ENCODE data around the gene HPGDS. TPM values are rescaled to one million over a fixed set of nuclear protein-coding genes. Genes with fewer than 3 reads are reported as not detected.

Gene HPGDS
- total RNA-seq, 1 donor from 2014 or later, result not detected

- Histone ChIP-seq H3K4me3 (ENCODE audit: low read depth, low read length) (no peak overlapping the region), H3K36me3 (ENCODE audit: control insufficient read depth, insufficient read depth, low read length) (no peaks in the 10 kb centered on the region), H3K27me3 (ENCODE audit: control insufficient read depth, insufficient read depth, low read length) (no peaks in the 10 kb centered on the region)
- FAIRE-seq (no peak), DNase-seq (ENCODE audit: low read depth) (no peak)
- TF ChIP-seq CTCF (IDR thresholded peaks at IDR 0.05; ENCODE audit: insufficient read depth, low read length, severe bottlenecking), result no peak
Measured at GRCh38 chr4:94346541-94346940, 3.9 kb upstream of the HPGDS start.

- no peak for TF ChIP-seq CTCF (IDR thresholded peaks at IDR 0.05; ENCODE audit: insufficient read depth, low read length, severe bottlenecking)
- DNase-seq (ENCODE audit: low read depth) (no peak), FAIRE-seq (no peak)
- H3K36me3 ChIP-seq (ENCODE audit: control insufficient read depth, insufficient read depth, low read length), result no peaks in the 10 kb centered on the region
- H3K27me3 ChIP-seq (ENCODE audit: control insufficient read depth, insufficient read depth, low read length), result no peaks in the 10 kb centered on the region
- H3K4me3 ChIP-seq (ENCODE audit: low read depth, low read length), result no peak overlapping the region
Measured at GRCh38 chr4:94345969-94346368, 3.3 kb upstream of the HPGDS start.

GRCh38 chr4:94345266-94345665, 2.6 kb upstream of the HPGDS start:
- Histone ChIP-seq H3K4me3 (ENCODE audit: low read depth, low read length) (no peak overlapping the region), H3K36me3 (ENCODE audit: control insufficient read depth, insufficient read depth, low read length) (no peaks in the 10 kb centered on the region), H3K27me3 (ENCODE audit: control insufficient read depth, insufficient read depth, low read length) (no peaks in the 10 kb centered on the region)
- FAIRE-seq (no peak), DNase-seq (ENCODE audit: low read depth) (no peak)
- TF ChIP-seq CTCF (IDR thresholded peaks at IDR 0.05; ENCODE audit: insufficient read depth, low read length, severe bottlenecking), result no peak

GRCh38 chr4:94344457-94344856, 1.8 kb upstream of the HPGDS start:
- Histone ChIP-seq H3K4me3 (ENCODE audit: low read depth, low read length) (no peak overlapping the region), H3K36me3 (ENCODE audit: control insufficient read depth, insufficient read depth, low read length) (no peaks in the 10 kb centered on the region), H3K27me3 (ENCODE audit: control insufficient read depth, insufficient read depth, low read length) (no peaks in the 10 kb centered on the region)
- TF ChIP-seq CTCF (IDR thresholded peaks at IDR 0.05; ENCODE audit: insufficient read depth, low read length, severe bottlenecking), result no peak
- no peak for DNase-seq (ENCODE audit: low read depth)
- FAIRE-seq, result no peak

- Histone ChIP-seq H3K36me3 (ENCODE audit: control insufficient read depth, insufficient read depth, low read length) (no peaks in the 10 kb centered on the region), H3K27me3 (ENCODE audit: control insufficient read depth, insufficient read depth, low read length) (no peaks in the 10 kb centered on the region), H3K4me3 (ENCODE audit: low read depth, low read length) (no peak overlapping the region)
- FAIRE-seq (no peak), DNase-seq (ENCODE audit: low read depth) (no peak)
- no peak for TF ChIP-seq CTCF (IDR thresholded peaks at IDR 0.05; ENCODE audit: insufficient read depth, low read length, severe bottlenecking)
Measured at GRCh38 chr4:94341481-94342370, 910 bp downstream of the HPGDS start.

Measured in bronchial epithelial cell (primary cell).